ENCODE results near the gene APOC4.
"Not testable (repeated sequence)": the region's sequence is repeated elsewhere in the genome, so short reads cannot be mapped to it uniquely, and the experiment has no call there.

APOC4 gene

DNA sequence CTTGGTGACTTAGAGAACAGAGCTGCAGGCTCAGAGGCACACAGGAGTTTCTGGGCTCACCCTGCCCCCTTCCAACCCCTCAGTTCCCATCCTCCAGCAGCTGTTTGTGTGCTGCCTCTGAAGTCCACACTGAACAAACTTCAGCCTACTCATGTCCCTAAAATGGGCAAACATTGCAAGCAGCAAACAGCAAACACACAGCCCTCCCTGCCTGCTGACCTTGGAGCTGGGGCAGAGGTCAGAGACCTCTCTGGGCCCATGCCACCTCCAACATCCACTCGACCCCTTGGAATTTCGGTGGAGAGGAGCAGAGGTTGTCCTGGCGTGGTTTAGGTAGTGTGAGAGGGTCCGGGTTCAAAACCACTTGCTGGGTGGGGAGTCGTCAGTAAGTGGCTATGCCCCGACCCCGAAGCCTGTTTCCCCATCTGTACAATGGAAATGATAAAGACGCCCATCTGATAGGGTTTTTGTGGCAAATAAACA is 17.8 kb upstream of the APOC4 start:
- no peak for DNase-seq

DNA sequence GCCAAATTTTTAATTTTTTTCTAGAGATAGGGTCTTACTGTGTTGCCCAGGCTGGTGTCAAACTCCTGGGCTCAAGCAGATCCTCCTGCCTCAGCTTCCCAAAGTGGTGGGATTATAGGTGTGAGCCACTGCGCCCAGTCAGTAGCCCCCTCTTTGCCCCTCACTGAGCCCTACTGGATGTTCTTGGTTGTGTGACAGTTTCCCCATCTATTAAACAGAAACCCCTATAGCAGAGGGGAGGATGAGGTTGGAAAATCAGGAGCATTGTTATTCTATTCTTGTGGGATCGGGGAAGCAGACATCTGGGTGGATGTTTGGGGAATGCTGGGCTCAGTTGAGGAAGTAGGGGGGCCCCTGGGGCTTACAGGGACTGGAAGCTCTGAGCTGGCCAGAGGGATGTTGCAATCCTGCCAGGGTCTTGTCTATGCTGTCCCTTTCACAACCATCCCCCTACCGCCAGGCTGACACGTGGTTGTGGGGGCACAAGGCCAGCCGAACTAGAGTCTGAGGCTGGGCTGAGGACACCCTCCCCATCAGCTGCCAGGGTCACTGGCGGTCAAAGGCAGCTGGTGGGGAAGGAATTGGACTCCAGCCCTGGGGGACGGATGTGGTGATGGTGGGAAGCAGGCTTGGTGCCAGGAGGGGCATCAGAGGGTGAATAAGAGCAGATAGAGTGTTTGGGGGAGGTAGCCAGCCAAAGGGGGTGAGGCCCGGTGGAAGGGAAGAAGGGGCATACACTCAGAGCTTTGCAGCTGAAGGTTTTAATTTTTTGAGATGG is 16.7 kb upstream of the APOC4 start:
- DNase-seq: no peak

GRCh38 chr19:44926245-44927077 is 15.6 kb upstream of the APOC4 start:
- not testable (repeated sequence) for DNase-seq

DNA sequence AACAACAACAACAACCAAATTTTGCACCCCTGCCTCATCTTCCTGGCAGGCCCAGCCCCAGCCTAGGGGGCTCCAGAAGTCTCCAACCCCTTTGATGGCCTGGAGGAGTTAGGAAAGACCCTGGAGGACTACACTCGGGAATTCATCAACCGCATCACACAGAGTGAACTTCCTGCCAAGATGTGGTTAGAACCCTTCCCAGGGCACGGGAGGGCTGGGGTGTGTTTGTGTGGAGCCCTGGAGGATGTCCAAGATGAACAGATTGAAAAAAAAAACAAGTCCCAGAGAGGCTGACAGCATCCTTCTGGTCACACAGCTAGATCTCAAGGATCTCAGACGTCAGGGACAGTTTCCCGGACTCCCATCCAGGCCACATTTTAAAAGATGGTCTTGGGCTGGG is 14.3 kb upstream of the APOC4 start:
- no peak for DNase-seq

GRCh38 chr19:44930088-44930487 is 11.9 kb upstream of the APOC4 start:
- DNase-seq: no peak

- no peak for DNase-seq
Observed at GRCh38 chr19:44931541-44931940, 10.5 kb upstream of the APOC4 start.

DNA sequence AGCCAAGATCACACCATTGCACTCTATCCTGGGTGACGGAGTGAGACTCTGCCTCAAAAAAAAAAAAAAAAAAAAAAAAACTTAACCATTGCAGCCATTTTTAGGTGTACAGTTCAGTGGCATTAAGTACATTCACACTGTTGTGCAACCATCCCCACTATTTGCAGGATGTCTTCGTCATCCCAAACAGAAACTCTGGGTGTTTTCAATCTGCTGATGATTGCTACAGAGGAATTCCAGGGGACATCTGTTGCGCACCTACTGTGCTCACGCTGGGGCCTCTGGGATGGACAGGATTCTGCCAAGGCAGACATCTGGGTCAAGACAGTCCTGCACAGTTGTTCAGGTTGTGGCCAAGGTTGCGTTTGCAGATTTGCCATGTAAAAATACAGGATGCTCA is 2.4 kb upstream of the APOC4 start:
- no peak for DNase-seq

DNA sequence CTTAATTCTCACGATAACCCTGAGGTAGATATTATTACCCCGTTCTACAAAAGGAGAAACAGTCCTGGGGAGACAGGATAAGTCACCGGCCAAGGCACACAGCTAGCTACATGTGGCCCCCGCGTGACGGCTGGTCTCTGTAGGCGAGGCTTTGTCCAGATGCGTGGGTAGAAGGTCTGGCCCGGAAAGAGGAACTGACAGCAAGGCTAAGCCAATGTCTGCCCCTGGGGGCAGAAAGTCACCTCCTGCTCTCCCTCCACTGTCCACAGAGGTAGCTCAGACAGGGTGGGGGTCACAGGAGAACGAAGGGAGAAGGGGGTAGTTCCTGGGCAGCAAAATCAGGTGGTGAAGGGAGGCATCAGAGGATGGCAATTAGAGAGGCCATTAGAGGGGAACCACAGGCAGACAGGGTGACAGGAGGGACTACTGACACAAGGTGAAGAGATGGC is 1.8 kb downstream of the APOC4 start:
- no peak for DNase-seq

- no peak for DNase-seq
Observed at GRCh38 chr19:44947041-44947581, 5.1 kb downstream of the APOC4 start.

DNA sequence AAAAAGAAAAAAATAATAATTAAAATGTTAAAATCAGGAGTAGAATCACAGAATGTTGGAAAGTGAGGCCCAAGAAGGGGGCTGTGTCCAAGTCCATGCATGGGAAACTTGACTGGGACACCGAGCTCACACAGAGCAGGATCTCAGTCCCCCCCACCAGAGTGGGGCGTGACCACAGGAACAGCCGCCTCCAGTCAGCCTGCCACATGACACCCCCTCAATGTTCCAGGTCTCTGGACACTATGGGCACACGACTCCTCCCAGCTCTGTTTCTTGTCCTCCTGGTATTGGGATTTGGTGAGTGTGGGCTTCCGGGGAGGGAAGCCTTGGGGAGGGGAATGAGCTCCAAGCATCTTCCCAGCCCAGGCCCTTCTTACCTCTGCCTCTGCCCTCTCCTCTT is 6.2 kb downstream of the APOC4 start:
- no peak for DNase-seq

DNA sequence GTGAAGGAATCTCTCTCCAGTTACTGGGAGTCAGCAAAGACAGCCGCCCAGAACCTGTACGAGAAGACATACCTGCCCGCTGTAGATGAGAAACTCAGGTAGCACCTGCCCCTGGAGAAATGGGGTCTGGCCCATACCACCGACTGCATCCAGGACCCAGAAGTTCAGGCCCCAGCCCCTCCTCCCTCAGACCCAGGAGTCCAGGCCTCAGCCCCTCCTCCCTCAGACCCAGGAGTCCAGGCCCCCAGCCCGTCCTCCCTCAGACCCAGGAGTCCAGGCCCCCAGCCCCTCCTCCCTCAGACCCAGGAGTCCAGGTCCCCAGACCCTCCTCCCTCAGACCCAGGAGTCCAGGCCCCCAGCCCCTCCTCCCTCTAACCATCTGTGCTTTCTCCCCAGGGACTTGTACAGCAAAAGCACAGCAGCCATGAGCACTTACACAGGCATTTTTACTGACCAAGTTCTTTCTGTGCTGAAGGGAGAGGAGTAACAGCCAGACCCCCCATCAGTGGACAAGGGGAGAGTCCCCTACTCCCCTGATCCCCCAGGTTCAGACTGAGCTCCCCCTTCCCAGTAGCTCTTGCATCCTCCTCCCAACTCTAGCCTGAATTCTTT is 6.8 kb downstream of the APOC4 start:
- peak; percentile 7 for DNase-seq

GRCh38 chr19:44949550-44949949 is 7.5 kb downstream of the APOC4 start:
- DNase-seq: no peak

- peak; percentile 89 for DNase-seq
Observed at GRCh38 chr19:44951179-44952159, 9.4 kb downstream of the APOC4 start.

- DNase-seq: no peak
Observed at GRCh38 chr19:44954278-44954648, 12.2 kb downstream of the APOC4 start.

- DNase-seq: peak; percentile 92
Observed at GRCh38 chr19:44954649-44955504, 12.8 kb downstream of the APOC4 start, which contains the start of gene CLPTM1. Gene CLPTM1, plus strand, starts transcription at chr19:44955380. Its CDS starts 16 bp downstream, at chr19:44955396.

GRCh38 chr19:44955505-44956439 is 13.7 kb downstream of the APOC4 start:
- DNase-seq: no peak

GRCh38 chr19:44957526-44957925 is 15.5 kb downstream of the APOC4 start:
- DNase-seq: no peak

DNA sequence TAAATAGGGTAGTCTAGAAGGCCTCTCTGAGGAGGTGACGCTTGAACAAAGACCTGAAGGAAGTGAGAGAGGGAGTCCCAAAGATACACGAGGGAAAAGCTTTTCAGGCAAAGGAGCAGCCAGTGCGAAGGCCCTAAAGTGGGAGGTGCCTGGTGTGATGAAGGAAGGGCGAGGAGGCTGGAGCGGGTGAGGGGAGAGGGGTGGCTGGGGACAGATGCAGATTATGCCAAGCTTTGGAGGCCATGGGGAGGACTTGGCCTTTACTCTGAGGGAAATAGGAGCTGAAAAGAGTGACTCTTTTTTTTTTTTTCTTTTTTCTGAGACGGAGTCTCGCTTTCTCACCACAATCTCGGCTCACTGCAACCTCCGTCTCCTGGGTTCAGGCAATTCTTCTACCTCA is 16.1 kb downstream of the APOC4 start:
- no peak for DNase-seq

- no peak for DNase-seq
Observed at GRCh38 chr19:44959691-44960090, 17.7 kb downstream of the APOC4 start.

Data from NCI-H1694 (cell line).